Keratinocyte (primary cell): ENCODE data around the gene EIF3A.

ENCODE experiments used
- CTCF ChIP-seq, 3 experiments: IDR thresholded peaks in 1 of 3; conservative IDR thresholded peaks in 1 of 3; optimal IDR thresholded peaks in 1 of 3; 2 replicates in 2 of 3; 3 replicates in 1 of 3; pipeline versions ENCODE3 to v1.5.1; 2011; ENCODE audit warnings: low read length in 3 of 3, mild to moderate bottlenecking in 3 of 3, moderate library complexity in 2 of 3, control low read depth in 1 of 3, inconsistent platforms in 1 of 3; ENCODE audit not compliant: insufficient read depth in 2 of 3; ENCODE audit errors: extremely low read depth in 1 of 3
- EZH2 ChIP-seq: IDR thresholded peaks from one replicate; pipeline ENCODE4 v1.6.1; 2012; ENCODE audit warnings: inconsistent platforms, mild to moderate bottlenecking, low read length, moderate library complexity

DNA sequence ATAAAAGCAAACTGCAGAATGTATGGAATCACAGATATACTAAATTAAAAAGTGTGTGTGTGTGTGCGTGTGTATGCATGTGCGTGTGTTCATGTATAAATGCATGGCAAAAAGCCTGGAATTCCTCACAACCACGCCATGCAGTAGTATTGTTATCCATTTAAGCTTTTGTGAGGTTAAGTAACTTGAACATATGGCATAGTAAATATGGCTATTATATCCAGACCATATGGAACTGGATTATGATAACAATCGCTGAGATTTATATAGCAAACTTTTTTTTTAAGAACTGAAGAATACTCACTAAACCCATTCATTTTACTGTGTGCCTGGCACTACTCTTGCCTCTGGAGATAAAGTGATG lies 73.4 kb downstream of the EIF3A start:
- no peak for TF ChIP-seq CTCF (optimal IDR thresholded peaks at IDR 0.05 in 1 of 3, IDR thresholded peaks at IDR 0.05 in 1 of 3, conservative IDR thresholded peaks at IDR 0.05 in 1 of 3; ENCODE audit: extremely low read depth in 1 of 3, insufficient read depth in 2 of 3, low read length in 3 of 3)
- TF ChIP-seq EZH2 = no peak
